H1 (cell line): ENCODE measurements around the gene PLAAT2. TPM values are rescaled to one million over a fixed set of nuclear protein-coding genes. Genes with fewer than 3 reads are reported as not detected.
"Not testable (repeated sequence)": the region's sequence is repeated elsewhere in the genome, so short reads cannot be mapped to it uniquely, and the experiment has no call there.

Source experiments
- CTCF ChIA-PET: fragments of 300-600 bp; sonication (Branson Sonifier 250); formaldehyde crosslinking; loops from one replicate; lab custom pipeline; 2021; ENCODE audit not compliant: partially characterized antibody; lab: Charles Lee
- POLR2A ChIA-PET: fragments of 300-600 bp; sonication (Branson Sonifier 250); formaldehyde crosslinking; loops from one replicate; lab custom pipeline; 2021; ENCODE audit warnings: inconsistent platforms; ENCODE audit not compliant: partially characterized antibody; lab: Charles Lee
- DNase-seq, 2 experiments: peaks; one replicate each; pipeline versions ENCODE4 v3.0.0 to v3.0.0-alpha.2; 2010 to 2022; ENCODE audit warnings: low spot score in 2 of 2, low read depth in 1 of 2, mixed read lengths in 1 of 2
- FAIRE-seq: peaks from 2 replicates; lab custom pipeline; 2011; peaks lifted over from hg19 to GRCh38; lab: Jason Lieb, UNC
- H2AFZ ChIP-seq: 2 replicates; pipeline ENCODE4 v1.8.1; 2012; ENCODE audit warnings: low read length, inconsistent platforms
- H2AK5ac ChIP-seq: 2 replicates; pipeline ENCODE4 v1.6.1; 2013; ENCODE audit warnings: low read depth, low read length
- H2BK120ac ChIP-seq: replicated peaks from 2 replicates; pipeline ENCODE3; 2013; ENCODE audit warnings: low read depth, low read length, inconsistent platforms
- H2BK12ac ChIP-seq: 2 replicates; pipeline ENCODE4 v1.6.1; 2013; ENCODE audit warnings: low read depth, low read length
- H2BK15ac ChIP-seq: 2 replicates; pipeline ENCODE4 v1.6.1; 2013; ENCODE audit warnings: low read length
- H2BK20ac ChIP-seq: 2 replicates; pipeline ENCODE4 v1.6.1; 2013; ENCODE audit warnings: low read length
- H2BK5ac ChIP-seq: 2 replicates; pipeline ENCODE4 v1.6.1; 2013; ENCODE audit warnings: low read depth, low read length
- H3K14ac ChIP-seq: 2 replicates; pipeline ENCODE4 v1.6.1; 2013; ENCODE audit warnings: inconsistent platforms; ENCODE audit not compliant: insufficient read length
- H3K18ac ChIP-seq: 2 replicates; pipeline ENCODE4 v1.6.1; 2013; ENCODE audit warnings: low read length; ENCODE audit errors: extremely low read depth
- H3K23ac ChIP-seq: 2 replicates; pipeline ENCODE4 v1.6.1; 2013; ENCODE audit warnings: inconsistent platforms; ENCODE audit not compliant: insufficient read length
- H3K23me2 ChIP-seq: 2 replicates; pipeline ENCODE4 v1.6.1; 2013; ENCODE audit warnings: low read depth, low read length
- H3K27ac ChIP-seq: 2 replicates; pipeline ENCODE4 v1.6.1; 2011; ENCODE audit warnings: low read depth, low read length, inconsistent platforms
- H3K27me3 ChIP-seq, 4 experiments: replicated peaks in 1 of 4; 1 replicate in 1 of 4; 2 replicates in 3 of 4; pipeline versions ENCODE4 v1.6.1 to v1.8.1; 2011 to 2013; ENCODE audit warnings: low read length in 3 of 4, mild to moderate bottlenecking in 3 of 4, inconsistent platforms in 2 of 4, mixed read lengths in 2 of 4, moderate library complexity in 1 of 4; ENCODE audit not compliant: control insufficient read depth in 3 of 4, insufficient read depth in 3 of 4; ENCODE audit errors: extremely low read depth in 1 of 4
- H3K36me3 ChIP-seq, 4 experiments: 2 replicates each; pipeline versions ENCODE4 v1.6.1 to v1.8.1; 2011 to 2013; ENCODE audit warnings: mild to moderate bottlenecking in 4 of 4, low read length in 3 of 4, moderate library complexity in 2 of 4, control low read depth in 1 of 4, inconsistent platforms in 1 of 4; ENCODE audit not compliant: insufficient read depth in 4 of 4, control insufficient read depth in 2 of 4
- H3K4ac ChIP-seq: replicated peaks from 2 replicates; pipeline ENCODE3; 2013; ENCODE audit warnings: low read length, low read depth, mixed read lengths, inconsistent platforms; ENCODE audit not compliant: insufficient read length
- H3K4me1 ChIP-seq, 4 experiments: replicated peaks in 1 of 4; 1 replicate in 1 of 4; 2 replicates in 3 of 4; pipeline versions ENCODE4 v1.6.1 to v1.8.1; 2011 to 2013; ENCODE audit warnings: low read length in 3 of 4, inconsistent platforms in 2 of 4, mixed read lengths in 1 of 4; ENCODE audit not compliant: insufficient read depth in 4 of 4, control insufficient read depth in 3 of 4
- H3K4me2 ChIP-seq, 2 experiments: 2 replicates each; pipeline versions ENCODE4 v1.6.1 to v1.8.1; 2011 to 2013; ENCODE audit warnings: low read depth in 2 of 2, low read length in 2 of 2, control low read depth in 1 of 2, inconsistent platforms in 1 of 2, mild to moderate bottlenecking in 1 of 2; ENCODE audit not compliant: insufficient read depth in 1 of 2
- H3K4me3 ChIP-seq, 4 experiments: fragments of 200-600, 300-600 bp in 1 of 4; sonication (generic), shearing (Covaris generic), sonication (Bioruptor Twin) in 1 of 4; 2 replicates each; pipeline versions ENCODE4 v1.5.1 to v1.8.1; 2011 to 2016; ENCODE audit warnings: low read length in 4 of 4, low read depth in 3 of 4, control low read depth in 2 of 4, inconsistent platforms in 2 of 4, mild to moderate bottlenecking in 2 of 4, mixed read lengths in 1 of 4, moderate library complexity in 1 of 4; ENCODE audit not compliant: insufficient read depth in 2 of 4; ENCODE audit errors: extremely low read depth in 1 of 4
- H3K56ac ChIP-seq: replicated peaks from 2 replicates; pipeline ENCODE3; 2013; ENCODE audit warnings: low read depth, mild to moderate bottlenecking, mixed read lengths, low read length, inconsistent platforms; ENCODE audit not compliant: insufficient read length
- H3K79me1 ChIP-seq: 2 replicates; pipeline ENCODE4 v1.6.1; 2013; ENCODE audit warnings: low read depth, low read length, control low read depth
- H3K79me2 ChIP-seq, 2 experiments: 2 replicates each; pipeline versions ENCODE4 v1.6.1 to v1.8.1; 2012 to 2013; ENCODE audit warnings: low read length in 2 of 2, mild to moderate bottlenecking in 2 of 2, inconsistent platforms in 1 of 2; ENCODE audit not compliant: insufficient read depth in 2 of 2, control insufficient read depth in 1 of 2
- H3K9ac ChIP-seq, 4 experiments: replicated peaks in 1 of 4; 1 replicate in 1 of 4; 2 replicates in 3 of 4; pipeline versions ENCODE4 v1.6.1 to v1.8.1; 2011 to 2013; ENCODE audit warnings: low read depth in 3 of 4, low read length in 3 of 4, control low read depth in 2 of 4, mild to moderate bottlenecking in 2 of 4, moderate library complexity in 2 of 4, inconsistent platforms in 1 of 4; ENCODE audit errors: extremely low read depth in 1 of 4
- H3K9me3 ChIP-seq, 2 experiments: 2 replicates each; pipeline versions ENCODE4 v1.6.1 to v1.8.1; 2012 to 2013; ENCODE audit warnings: mild to moderate bottlenecking in 2 of 2, moderate library complexity in 2 of 2, control low read depth in 1 of 2, inconsistent platforms in 1 of 2, low read depth in 1 of 2, low read length in 1 of 2, mixed read lengths in 1 of 2; ENCODE audit not compliant: insufficient read depth in 2 of 2
- H4K20me1 ChIP-seq, 2 experiments: replicated peaks in 1 of 2; 2 replicates each; pipeline versions ENCODE3 to v1.8.1; 2011 to 2013; ENCODE audit warnings: inconsistent platforms in 2 of 2, low read length in 2 of 2, mild to moderate bottlenecking in 1 of 2; ENCODE audit not compliant: insufficient read depth in 2 of 2, control insufficient read depth in 1 of 2
- H4K5ac ChIP-seq: 2 replicates; pipeline ENCODE4 v1.6.1; 2013; ENCODE audit warnings: low read length, low read depth, mixed read lengths, inconsistent platforms; ENCODE audit not compliant: insufficient read length
- H4K8ac ChIP-seq: 2 replicates; pipeline ENCODE4 v1.8.0; 2013; ENCODE audit warnings: mild to moderate bottlenecking, moderate library complexity, low read length, inconsistent platforms; ENCODE audit not compliant: insufficient read depth; ENCODE audit errors: extremely low read depth
- H4K91ac ChIP-seq: replicated peaks from 2 replicates; pipeline ENCODE3; 2013; ENCODE audit warnings: low read length, mixed read lengths, inconsistent platforms; ENCODE audit not compliant: insufficient read length
- WGBS, 2 experiments: shearing (Covaris generic) in 1 of 2; methylation state at CpG; one replicate each; pipeline versions ENCODE4 v1.1.6 to v1.1.7; 2013 to 2015; ENCODE audit warnings: low lambda C conversion rate in 2 of 2, mixed read lengths in 2 of 2, inconsistent platforms in 1 of 2, low coverage in 1 of 2, missing lambda C conversion rate in 1 of 2; ENCODE audit not compliant: insufficient replicate concordance in 2 of 2, insufficient coverage in 1 of 2, insufficient read length in 1 of 2; ENCODE audit errors: extremely low coverage in 1 of 2, missing lambda C conversion rate in 1 of 2; 5-methylcytosine and 5-hydroxymethylcytosine counted together
- polyA plus RNA-seq, 7 experiments: library from polyadenylated mRNA; depleted of rRNA in 3 of 7; stranded (reverse) in 5 of 7; unstranded in 2 of 7; fragments of >200 nt in 5 of 7; fragments of 200-250 nt in 2 of 7; gene quantifications; 1 replicate in 5 of 7; 2 replicates in 1 of 7; 4 replicates in 1 of 7; pipeline versions ENCODE4 v1.2.1 to v1.2.3, GENCODE V29; 2011 to 2013; ENCODE audit warnings: missing spikeins in 2 of 7, mixed read lengths in 2 of 7
- total RNA-seq: library from RNA; stranded (reverse); fragmentation: NEBNext Ultra II Directional; extraction: Animal tissue kit (Norgen Biotek cat#: 25700); gene quantifications from 2 replicates; pipeline ENCODE4 v1.2.1, GENCODE V29; 2021

PLAAT2 gene
- total and polyA plus RNA-seq, 2 of the 8 experiments (the other 6 are each of a cell fraction or from before 2014, with no cell fraction given): 0.39 TPM; not detected in 1

- H3K36me3 ChIP-seq: peaks cover 12 to 57% (median 39%) of the 10 kb centered on the region in 4 experiments
These were observed 15.7 kb upstream of the PLAAT2 start for GRCh38 chr11:63578882-63579281.

More at GRCh38 chr11:63578882-63579281, 15.7 kb upstream of the PLAAT2 start:
- H3K79me2 ChIP-seq, H3K18ac ChIP-seq, H2BK20ac ChIP-seq, H4K91ac ChIP-seq, H3K14ac ChIP-seq, H4K5ac ChIP-seq, H2AK5ac ChIP-seq, H2BK15ac ChIP-seq, H3K23ac ChIP-seq, H3K56ac ChIP-seq, H2BK120ac ChIP-seq, H3K4me2 ChIP-seq, H3K27me3 ChIP-seq, H3K79me1 ChIP-seq, DNase-seq, H2AFZ ChIP-seq, H2BK5ac ChIP-seq, H3K9ac ChIP-seq, H3K27ac ChIP-seq, H4K20me1 ChIP-seq, H2BK12ac ChIP-seq, CTCF ChIA-PET, H3K4me1 ChIP-seq, H3K4me3 ChIP-seq, FAIRE-seq, H3K23me2 ChIP-seq, H4K8ac ChIP-seq, POLR2A ChIA-PET, H3K4ac ChIP-seq: not testable (repeated sequence)
- 75% methylated on average over 3 of the region's 3 CpGs; no CpG with 5 or more reads in 1 of the 2 experiments for WGBS, 2 experiments
- peaks cover 19% of the 10 kb centered on the region in 2 experiments for H3K9me3 ChIP-seq
